HG03432 (cell line): ENCODE data around the gene NF1.
A peak's percentile ranks its signal among the peaks of the same experiment; 100 is the strongest.
"Not testable (repeated sequence)": the region's sequence is repeated elsewhere in the genome, so short reads cannot be mapped to it uniquely, and the experiment has no call there.

Source experiments
- ATAC-seq: cut with Tn5 transposase; IDR thresholded peaks from one replicate; pipeline ENCODE4 v1.9.1; 2021; ENCODE audit warnings: mild to moderate bottlenecking, moderate library complexity; ENCODE audit not compliant: unreplicated experiment

NF1 gene

GRCh38 chr17:31249835-31250141 is 155.0 kb downstream of the NF1 start:
- ATAC-seq: no peak

GRCh38 chr17:31250229-31250628 is 155.5 kb downstream of the NF1 start:
- ATAC-seq: peak; percentile 45

GRCh38 chr17:31251105-31251969 is 156.6 kb downstream of the NF1 start:
- ATAC-seq: no peak

GRCh38 chr17:31251970-31252328 is 157.2 kb downstream of the NF1 start:
- ATAC-seq: no peak

GRCh38 chr17:31252741-31253140 is 158.0 kb downstream of the NF1 start:
- ATAC-seq: no peak

GRCh38 chr17:31254654-31255053 is 159.9 kb downstream of the NF1 start:
- no peak for ATAC-seq

GRCh38 chr17:31256936-31257335 is 162.2 kb downstream of the NF1 start:
- ATAC-seq: no peak

GRCh38 chr17:31260151-31260550 is 165.4 kb downstream of the NF1 start:
- ATAC-seq: no peak

- no peak for ATAC-seq
Observed at GRCh38 chr17:31261601-31262000, 166.8 kb downstream of the NF1 start.

- ATAC-seq: not testable (repeated sequence)
Observed at GRCh38 chr17:31262923-31263322, 168.1 kb downstream of the NF1 start.

GRCh38 chr17:31266042-31266441 is 171.3 kb downstream of the NF1 start:
- ATAC-seq: no peak

GRCh38 chr17:31269036-31269577 is 174.3 kb downstream of the NF1 start:
- ATAC-seq: no peak

- ATAC-seq: no peak
Observed at GRCh38 chr17:31269578-31269983, 174.8 kb downstream of the NF1 start.

GRCh38 chr17:31272236-31272635 is 177.5 kb downstream of the NF1 start:
- ATAC-seq: no peak

- ATAC-seq: no peak
Observed at GRCh38 chr17:31272803-31273202, 178.0 kb downstream of the NF1 start.

GRCh38 chr17:31273516-31273915 is 178.7 kb downstream of the NF1 start:
- ATAC-seq: no peak

- ATAC-seq: no peak
Observed at GRCh38 chr17:31274252-31274651, 179.5 kb downstream of the NF1 start.

- no peak for ATAC-seq
Observed at GRCh38 chr17:31275116-31275515, 180.3 kb downstream of the NF1 start.

- ATAC-seq: no peak
Observed at GRCh38 chr17:31279401-31279800, 184.6 kb downstream of the NF1 start.

- no peak for ATAC-seq
Observed at GRCh38 chr17:31281061-31281460, 186.3 kb downstream of the NF1 start.

- no peak for ATAC-seq
Observed at GRCh38 chr17:31283841-31284240, 189.1 kb downstream of the NF1 start.

- ATAC-seq: no peak
Observed at GRCh38 chr17:31286587-31286986, 191.8 kb downstream of the NF1 start.

GRCh38 chr17:31287932-31288331 is 193.2 kb downstream of the NF1 start:
- not testable (repeated sequence) for ATAC-seq
